ENCODE results near the gene FADS2.

DNA sequence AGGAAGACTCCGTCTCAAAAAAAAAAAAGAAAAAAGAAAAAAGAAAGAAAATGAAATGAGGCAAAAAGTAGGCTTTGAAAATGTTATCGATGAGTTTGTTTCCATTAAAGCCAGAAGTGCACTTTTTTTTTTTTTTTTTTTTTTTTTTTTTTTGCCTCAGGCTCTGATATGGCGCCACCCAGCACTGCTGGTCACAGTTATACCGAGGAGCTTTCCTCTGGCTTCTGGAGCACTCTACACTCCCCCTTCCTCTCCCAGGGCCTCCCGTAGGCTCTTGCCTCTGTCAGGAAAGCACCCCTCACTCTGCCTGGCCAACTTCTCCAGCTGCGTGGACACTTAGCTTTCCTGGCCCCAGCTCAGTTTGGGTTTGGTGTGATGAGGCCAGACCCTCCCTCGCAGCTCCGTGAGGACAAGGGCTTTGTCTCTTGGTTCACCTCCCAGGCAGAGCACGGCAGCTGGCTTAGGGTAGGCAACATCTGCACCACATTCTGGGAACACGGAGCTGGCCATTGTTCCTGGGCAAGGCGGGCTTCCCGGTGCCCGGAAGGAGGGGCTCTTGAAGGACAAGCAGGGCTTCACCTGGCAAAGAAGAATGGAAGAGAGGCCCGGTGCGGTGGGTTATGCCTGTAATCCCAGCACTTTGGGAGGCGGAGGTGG is 16.9 kb downstream of the FADS2 start:
- TF ChIP-seq POLR2A (IDR thresholded peaks at IDR 0.05) = no peak
- TF ChIP-seq, protein P1, sequence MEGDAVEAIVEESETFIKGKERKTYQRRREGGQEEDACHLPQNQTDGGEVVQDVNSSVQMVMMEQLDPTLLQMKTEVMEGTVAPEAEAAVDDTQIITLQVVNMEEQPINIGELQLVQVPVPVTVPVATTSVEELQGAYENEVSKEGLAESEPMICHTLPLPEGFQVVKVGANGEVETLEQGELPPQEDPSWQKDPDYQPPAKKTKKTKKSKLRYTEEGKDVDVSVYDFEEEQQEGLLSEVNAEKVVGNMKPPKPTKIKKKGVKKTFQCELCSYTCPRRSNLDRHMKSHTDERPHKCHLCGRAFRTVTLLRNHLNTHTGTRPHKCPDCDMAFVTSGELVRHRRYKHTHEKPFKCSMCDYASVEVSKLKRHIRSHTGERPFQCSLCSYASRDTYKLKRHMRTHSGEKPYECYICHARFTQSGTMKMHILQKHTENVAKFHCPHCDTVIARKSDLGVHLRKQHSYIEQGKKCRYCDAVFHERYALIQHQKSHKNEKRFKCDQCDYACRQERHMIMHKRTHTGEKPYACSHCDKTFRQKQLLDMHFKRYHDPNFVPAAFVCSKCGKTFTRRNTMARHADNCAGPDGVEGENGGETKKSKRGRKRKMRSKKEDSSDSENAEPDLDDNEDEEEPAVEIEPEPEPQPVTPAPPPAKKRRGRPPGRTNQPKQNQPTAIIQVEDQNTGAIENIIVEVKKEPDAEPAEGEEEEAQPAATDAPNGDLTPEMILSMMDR (IDR thresholded peaks at IDR 0.05) = no peak
